GM13977 (cell line): ENCODE data around the gene CARD14.

Experiments used
- DNase-seq: peaks from one replicate; pipeline ENCODE4 v3.0.0; 2012; ENCODE audit warnings: low spot score
- CTCF ChIP-seq: IDR thresholded peaks from 2 replicates; pipeline ENCODE4 v1.5.1; 2012; ENCODE audit warnings: mild to moderate bottlenecking, control low read depth; ENCODE audit not compliant: insufficient read depth; ENCODE audit errors: extremely low read depth, missing control alignments
- in situ Hi-C: fragments of 300-500 bp; cut with MboI; formaldehyde crosslinking; loops from one replicate; pipeline ENCODE4 v1.12.0; 2022; ENCODE audit warnings: low sequenced_read_pairs, low pct_unique_long_range_greater_than_20kb, mixed read lengths, inconsistent platforms; ENCODE audit not compliant: unreplicated experiment

CARD14 gene

GRCh38 chr17:80217703-80218362 is 48.0 kb downstream of the CARD14 start:
- no peak for DNase-seq
- in situ Hi-C loops, result no loop called here
- TF ChIP-seq CTCF, result no peak

GRCh38 chr17:80218391-80218790 is 48.6 kb downstream of the CARD14 start:
- in situ Hi-C loops, result no loop called here
- no peak for TF ChIP-seq CTCF
- DNase-seq, result no peak

- no peak for TF ChIP-seq CTCF
- peak; percentile 91 for DNase-seq
- in situ Hi-C loops, result no loop called here
These were observed 49.4 kb downstream of the CARD14 start for GRCh38 chr17:80219013-80219762.

- in situ Hi-C loops, result no loop called here
- TF ChIP-seq CTCF, result no peak
- peak; percentile 69 for DNase-seq
These were observed 49.9 kb downstream of the CARD14 start for GRCh38 chr17:80219763-80220053.

GRCh38 chr17:80220054-80220735 is 50.4 kb downstream of the CARD14 start, which contains the start of the genes SGSH and SLC26A11:
Gene SGSH, minus strand, starts transcription at chr17:80220333. Its CDS starts 20 bp downstream, at chr17:80220313.
Gene SLC26A11, plus strand, starts transcription at chr17:80220427. Its CDS starts 1,134 bp downstream, at chr17:80221561.
- no peak for TF ChIP-seq CTCF
- peak; percentile 93 for DNase-seq
- in situ Hi-C loops, result no loop called here

- DNase-seq, result no peak
- no peak for TF ChIP-seq CTCF
- in situ Hi-C loops, result no loop called here
These were observed 50.9 kb downstream of the CARD14 start for GRCh38 chr17:80220736-80221215.
